Sigmoid colon (tissue), 7 donors: ENCODE measurements around the gene ROMO1. TPM values are rescaled to one million over a fixed set of nuclear protein-coding genes. Genes with fewer than 3 reads are reported as not detected.

Experiments used
- DNase-seq: peaks from one replicate; pipeline ENCODE4 v3.0.0-alpha.2; 2019
- H3K27ac ChIP-seq, 4 donors: fragments of 200-600 bp; sonication (generic); one replicate each; pipeline ENCODE4 v1.5.1; 2016 to 2019; ENCODE audit warnings: mild to moderate bottlenecking in 1 of 4
- H3K27me3 ChIP-seq, 3 donors: fragments of 200-600 bp; sonication (generic); one replicate each; pipeline ENCODE4 v1.5.1; 2019; ENCODE audit warnings: mild to moderate bottlenecking in 1 of 3
- H3K36me3 ChIP-seq, 4 donors: fragments of 200-600 bp; sonication (generic); one replicate each; pipeline ENCODE4 v1.5.1; 2016 to 2019
- H3K4me1 ChIP-seq, 4 donors: fragments of 200-600 bp; sonication (generic); one replicate each; pipeline ENCODE4 v1.5.1; 2017 to 2019
- H3K4me3 ChIP-seq, 4 donors: fragments of 200-600 bp; sonication (generic); one replicate each; pipeline ENCODE4 v1.5.1; 2017 to 2019; ENCODE audit warnings: mild to moderate bottlenecking in 2 of 4, moderate library complexity in 1 of 4
- H3K9me3 ChIP-seq, 4 donors: fragments of 200-600 bp in 3 of 4; sonication (generic) in 3 of 4; one replicate each; pipeline versions ENCODE4 v1.5.1 to v1.6.1; 2013 to 2019
- EP300 ChIP-seq, 4 donors: sonication (generic); formaldehyde crosslinking; IDR thresholded peaks; one replicate each; pipeline ENCODE4 v1.6.1; 2017; ENCODE audit warnings: antibody characterized with exemption in 4 of 4
- POLR2A ChIP-seq, 2 donors: fragments of 450-650 bp; IDR thresholded peaks; one replicate each; pipeline ENCODE4 v1.6.1; 2016; ENCODE audit warnings: antibody characterized with exemption in 2 of 2, mild to moderate bottlenecking in 2 of 2, moderate library complexity in 2 of 2
- POLR2AphosphoS5 ChIP-seq, 4 donors: sonication (generic); formaldehyde crosslinking; IDR thresholded peaks; one replicate each; pipeline ENCODE4 v1.6.1; 2017; ENCODE audit warnings: antibody characterized with exemption in 4 of 4
- WGBS, 2 donors: extraction: QIAGEN DNeasy Blood & Tissue Kit; methylation state at CpG; one replicate each; pipeline ENCODE4 v1.1.7; 2013; 5-methylcytosine and 5-hydroxymethylcytosine counted together
- intact Hi-C: fragments of 100-400 bp; cut with DNase I; formaldehyde crosslinking; loops from one replicate; pipeline ENCODE4 v1.15.1; 2023
- polyA plus RNA-seq, 3 donors: library from polyadenylated mRNA; stranded (reverse); fragments of 200-250 nt; gene quantifications; one replicate each; pipeline ENCODE4 v1.2.3, GENCODE V29; 2013
- total RNA-seq, 4 donors: library from RNA; depleted of rRNA; stranded (reverse); fragments of >200 nt; gene quantifications; one replicate each; pipeline ENCODE4 v1.1.0, GENCODE V29; 2016
- TF ChIP-seq, protein P1 (sequence below), 4 experiments: fragments of 450-650 bp in 3 of 4; fragments of 200-600 bp in 1 of 4; IDR thresholded peaks; one replicate each; pipeline ENCODE4 v1.5.1; 2016 to 2019; ENCODE audit warnings: antibody characterized with exemption in 4 of 4, mild to moderate bottlenecking in 3 of 4, moderate library complexity in 2 of 4
- donor health status: healthy with polysubstance abuse.
- donor health status: Bipolar disorder and iron deficiency.
- donor health status: healthy.

Gene ROMO1
- total and polyA plus RNA-seq, 7 donors = 206 to 621 (median 486) TPM

DNA sequence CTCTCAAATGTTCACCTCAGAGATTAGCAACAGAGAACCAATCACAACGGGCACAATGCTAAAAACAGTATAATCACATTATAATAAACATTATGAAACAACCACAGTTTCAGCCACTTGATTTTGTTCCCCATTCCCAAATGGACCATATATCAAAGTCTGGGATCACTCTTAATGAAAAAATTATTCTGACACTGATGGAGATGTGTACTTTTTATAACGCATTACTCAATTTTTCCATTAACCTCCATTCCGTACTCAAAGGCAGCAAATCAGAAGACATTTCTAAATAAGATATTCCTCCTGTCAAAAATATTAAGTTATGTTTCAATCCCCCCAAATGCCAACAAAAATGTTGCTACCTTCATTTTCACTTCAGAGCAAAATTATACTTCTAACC, 37.3 kb upstream of the ROMO1 start:
- Histone ChIP-seq H3K4me3 (peak overlapping the region in 2 of 4 donors; percentile 67 to 72), H3K9me3 (no peaks in the 10 kb centered on the region), H3K27me3 (no peaks in the 10 kb centered on the region), H3K27ac (peak overlapping the region in 2 of 4 donors; percentile 4 to 94), H3K4me1 (peaks cover 0 to 64% (median 58%) of the 10 kb centered on the region in 4 donors), H3K36me3 (no peaks in the 10 kb centered on the region)
- WGBS, 2 donors = 35 to 51% methylated on average over 3 of the region's 3 CpGs
- TF ChIP-seq EP300 (IDR thresholded peaks at IDR 0.05) (no peak), POLR2A (IDR thresholded peaks at IDR 0.05) (no peak), POLR2AphosphoS5 (IDR thresholded peaks at IDR 0.05) (no peak)
- TF ChIP-seq, protein P1, sequence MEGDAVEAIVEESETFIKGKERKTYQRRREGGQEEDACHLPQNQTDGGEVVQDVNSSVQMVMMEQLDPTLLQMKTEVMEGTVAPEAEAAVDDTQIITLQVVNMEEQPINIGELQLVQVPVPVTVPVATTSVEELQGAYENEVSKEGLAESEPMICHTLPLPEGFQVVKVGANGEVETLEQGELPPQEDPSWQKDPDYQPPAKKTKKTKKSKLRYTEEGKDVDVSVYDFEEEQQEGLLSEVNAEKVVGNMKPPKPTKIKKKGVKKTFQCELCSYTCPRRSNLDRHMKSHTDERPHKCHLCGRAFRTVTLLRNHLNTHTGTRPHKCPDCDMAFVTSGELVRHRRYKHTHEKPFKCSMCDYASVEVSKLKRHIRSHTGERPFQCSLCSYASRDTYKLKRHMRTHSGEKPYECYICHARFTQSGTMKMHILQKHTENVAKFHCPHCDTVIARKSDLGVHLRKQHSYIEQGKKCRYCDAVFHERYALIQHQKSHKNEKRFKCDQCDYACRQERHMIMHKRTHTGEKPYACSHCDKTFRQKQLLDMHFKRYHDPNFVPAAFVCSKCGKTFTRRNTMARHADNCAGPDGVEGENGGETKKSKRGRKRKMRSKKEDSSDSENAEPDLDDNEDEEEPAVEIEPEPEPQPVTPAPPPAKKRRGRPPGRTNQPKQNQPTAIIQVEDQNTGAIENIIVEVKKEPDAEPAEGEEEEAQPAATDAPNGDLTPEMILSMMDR (IDR thresholded peaks at IDR 0.05) = no peak
- intact Hi-C loops = loop anchor here (10.0 kb wide), 1 partner anchor 117 kb away; the partner anchor contains the start of gene ERGIC3
- no peak for DNase-seq

DNA sequence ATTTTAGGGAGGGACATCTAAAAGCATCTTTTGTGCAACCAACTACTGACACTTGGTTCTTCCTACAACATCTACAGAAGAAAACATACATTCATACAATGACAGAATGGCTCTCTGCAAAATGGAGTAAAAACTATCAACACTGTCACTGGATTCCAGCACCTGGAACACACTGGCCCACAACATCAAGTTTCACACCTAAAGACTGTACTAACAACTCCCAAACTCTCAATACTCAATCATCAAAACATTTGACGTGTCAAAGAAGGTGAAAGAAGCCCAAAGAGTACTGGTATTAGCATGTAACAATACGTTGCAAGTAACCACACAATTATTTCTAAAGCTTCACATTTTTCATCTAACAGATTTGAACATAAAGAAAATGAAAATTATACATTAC, 36.7 kb upstream of the ROMO1 start:
- Histone ChIP-seq H3K4me1 (peaks cover 0 to 58% (median 51%) of the 10 kb centered on the region in 4 donors), H3K9me3 (no peaks in the 10 kb centered on the region), H3K36me3 (no peaks in the 10 kb centered on the region), H3K27ac (peak overlapping the region in 2 of 4 donors; percentile 4 to 94), H3K27me3 (no peaks in the 10 kb centered on the region), H3K4me3 (peak overlapping the region in 3 of 4 donors; percentile 67 to 95 (median 72))
- DNase-seq = no peak
- intact Hi-C loops = loop anchor here (10.0 kb wide), 1 partner anchor 118 kb away; the partner anchor contains the start of gene ERGIC3
- WGBS, 2 donors = 13 to 23% methylated on average over 2 of the region's 2 CpGs
- TF ChIP-seq, protein P1 (IDR thresholded peaks at IDR 0.05) = no peak
- no peak for TF ChIP-seq POLR2AphosphoS5 (IDR thresholded peaks at IDR 0.05)
- TF ChIP-seq EP300 (IDR thresholded peaks at IDR 0.05) = no peak
- no peak for TF ChIP-seq POLR2A (IDR thresholded peaks at IDR 0.05)

DNA sequence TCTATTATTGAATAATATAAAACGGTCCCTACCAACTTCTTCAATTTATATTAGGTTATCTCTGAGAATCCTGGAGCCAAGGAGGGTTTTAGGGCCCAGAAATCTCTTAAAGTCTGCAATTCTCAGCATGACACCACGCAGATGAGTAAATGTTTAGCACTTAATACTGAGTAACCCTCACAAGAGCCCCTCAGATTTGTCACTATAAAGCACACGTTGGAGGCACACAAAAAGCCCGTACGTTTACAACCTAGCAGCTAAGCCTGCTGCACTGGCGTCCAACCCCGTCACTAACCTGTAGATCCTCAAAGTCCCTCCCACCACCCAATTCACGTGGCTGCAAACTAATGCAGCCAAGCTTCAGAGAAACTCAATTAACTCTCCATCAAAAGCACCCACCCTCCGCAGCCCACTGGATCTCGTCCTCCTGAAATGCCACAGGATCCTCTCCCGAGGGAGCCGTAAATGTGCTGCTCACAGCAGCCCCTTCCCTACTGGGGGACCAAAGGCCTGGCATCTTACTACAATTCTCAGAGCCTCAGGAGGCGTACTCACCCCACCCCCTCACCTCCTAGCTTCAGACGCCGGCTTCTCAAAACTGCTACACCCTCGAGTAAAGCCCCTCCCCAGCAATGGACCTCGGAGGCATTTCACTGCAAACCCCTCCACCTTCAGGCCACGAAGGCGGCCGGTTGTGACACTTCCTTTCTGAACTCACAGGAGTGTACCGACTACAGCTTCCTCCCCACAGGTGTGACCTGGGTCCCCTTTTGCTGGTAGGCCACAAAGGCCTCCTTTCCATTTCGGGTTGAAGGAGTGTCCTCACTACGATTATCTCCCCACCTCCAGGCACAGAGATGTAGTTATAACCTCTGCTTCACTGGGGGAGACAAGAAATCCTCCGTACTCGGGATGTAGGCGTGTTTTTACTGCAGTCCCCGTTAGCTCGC, 35.4 kb upstream of the ROMO1 start:
- WGBS, 2 donors = 0 to 1% methylated on average over 28 of the region's 28 CpGs
- Histone ChIP-seq H3K9me3 (no peaks in the 10 kb centered on the region), H3K4me1 (peaks cover 0 to 47% (median 40%) of the 10 kb centered on the region in 4 donors), H3K27me3 (no peaks in the 10 kb centered on the region), H3K4me3 (peak overlapping the region; percentile 67 to 95 (median 70)), H3K27ac (peak overlapping the region; percentile 94 to 99 (median 95)), H3K36me3 (peaks cover 0 to 7% (median 1%) of the 10 kb centered on the region in 4 donors)
- TF ChIP-seq, protein P1 (IDR thresholded peaks at IDR 0.05) = no peak
- TF ChIP-seq POLR2AphosphoS5 (IDR thresholded peaks at IDR 0.05) = peak in 1 of 4 donors; percentile 8
- DNase-seq = no peak
- intact Hi-C loops = loop anchor here (1.0 to 10.0 kb wide), 3 partner anchors 46 to 119 kb away; partner anchors contain the start of gene ERGIC3

DNA sequence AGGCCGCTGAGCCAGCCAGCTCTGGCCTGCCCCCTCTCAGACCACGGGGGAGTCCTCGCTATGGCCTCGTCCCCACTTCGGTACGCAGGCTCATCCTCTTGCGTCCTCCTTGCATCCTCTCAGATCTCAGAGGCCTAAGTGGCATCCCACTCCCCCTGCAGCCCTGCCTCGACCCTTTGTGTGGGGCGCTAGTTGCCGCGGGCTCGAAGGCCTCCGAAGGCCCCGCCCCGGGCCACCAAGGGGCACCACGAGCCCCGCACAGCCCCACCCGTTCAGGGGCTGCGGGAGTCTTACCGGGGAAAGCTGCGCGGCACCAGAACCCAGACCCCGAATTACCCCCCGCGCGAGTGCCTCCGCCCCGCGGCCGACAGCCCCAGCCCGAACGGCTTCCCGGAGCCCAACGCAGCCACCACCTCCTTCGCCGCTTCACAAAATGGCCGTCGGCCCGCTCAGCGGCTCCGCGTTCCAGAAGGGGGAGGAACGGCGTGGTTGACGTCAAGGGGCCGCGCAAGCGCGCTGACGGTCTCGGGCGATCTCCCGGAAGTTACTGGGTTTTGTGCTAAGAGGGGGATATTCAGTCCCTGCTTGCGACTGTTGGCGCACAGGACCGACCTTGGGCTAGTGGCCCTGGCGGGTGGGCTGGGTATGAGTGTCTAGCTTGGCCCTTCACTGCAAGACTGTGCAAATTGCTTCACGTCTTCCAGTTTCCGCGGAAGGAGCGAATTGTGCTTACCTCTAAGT, 34.6 kb upstream of the ROMO1 start, which contains the start of the genes CPNE1 and RBM12:
Gene CPNE1, minus strand, starts transcription at position 435 of the 741 bp plus-strand sequence. CDS start 31,977 bp downstream, outside the sequence.
Gene RBM12, minus strand, starts transcription at position 435 of the 741 bp plus-strand sequence. CDS start 9,578 bp downstream, outside the sequence.
- Histone ChIP-seq H3K27me3 (no peaks in the 10 kb centered on the region), H3K4me1 (peaks cover 0 to 43% (median 34%) of the 10 kb centered on the region in 4 donors), H3K36me3 (peaks cover 0 to 16% (median 9%) of the 10 kb centered on the region in 4 donors), H3K27ac (peak within 1 kb of the TSS; percentile 94 to 99 (median 95)), H3K9me3 (no peaks in the 10 kb centered on the region), H3K4me3 (peak within 1 kb of the TSS; percentile 67 to 95 (median 70))
- TF ChIP-seq POLR2A (IDR thresholded peaks at IDR 0.05) (peak; percentile 93), POLR2AphosphoS5 (IDR thresholded peaks at IDR 0.05) (peak; percentile 98 to 99 (median 98)), EP300 (IDR thresholded peaks at IDR 0.05) (peak in 1 of 4 donors; percentile 43)
- TF ChIP-seq, protein P1 (IDR thresholded peaks at IDR 0.05) = no peak
- 0% methylated on average over 61 of the region's 61 CpGs for WGBS, 2 donors
- DNase-seq = peak; percentile 97
- intact Hi-C loops = loop anchor here (1.0 to 10.0 kb wide), 3 partner anchors 47 to 120 kb away; partner anchors contain the start of gene ERGIC3
